GM21576 (cell line): ENCODE measurements around the gene MSANTD7.

Experiments used
- ATAC-seq: cut with Tn5 transposase; IDR thresholded peaks from one replicate; pipeline ENCODE4 v1.9.1; 2021; ENCODE audit warnings: mild to moderate bottlenecking, moderate library complexity; ENCODE audit not compliant: unreplicated experiment

The MSANTD7 gene

DNA sequence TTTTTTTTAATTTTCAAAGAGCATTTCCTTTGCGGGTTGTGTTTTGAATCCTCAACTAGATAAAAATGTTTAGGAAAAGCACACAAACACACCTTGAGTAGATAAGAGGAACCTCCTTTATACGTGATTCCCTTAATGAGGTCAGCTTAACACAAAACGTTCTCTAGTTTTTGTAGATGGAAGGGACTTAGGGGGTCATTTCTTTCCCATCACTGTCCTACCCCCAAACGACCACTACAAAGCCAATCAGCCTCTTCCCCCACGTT lies 41.8 kb downstream of the MSANTD7 start:
- ATAC-seq: no peak

DNA sequence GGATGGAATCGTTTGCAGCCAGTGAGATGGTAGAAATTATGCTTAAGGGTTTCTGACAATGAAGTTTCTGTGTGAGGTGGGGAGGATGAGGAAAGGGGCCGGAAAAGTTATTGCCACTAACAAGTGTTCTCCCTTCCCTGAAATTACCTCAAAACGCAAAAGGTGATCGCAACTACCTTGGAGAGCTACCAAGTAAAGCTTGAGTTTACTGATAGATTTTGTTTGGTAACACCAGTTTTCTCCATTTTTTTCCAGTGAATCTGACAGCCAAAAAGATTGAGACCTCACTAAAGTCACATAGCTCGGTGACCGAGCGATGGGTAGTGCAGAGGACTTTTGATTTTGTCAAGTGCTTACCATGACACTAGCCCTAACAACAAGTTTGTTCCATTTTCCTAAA lies 42.1 kb downstream of the MSANTD7 start:
- ATAC-seq: no peak

DNA sequence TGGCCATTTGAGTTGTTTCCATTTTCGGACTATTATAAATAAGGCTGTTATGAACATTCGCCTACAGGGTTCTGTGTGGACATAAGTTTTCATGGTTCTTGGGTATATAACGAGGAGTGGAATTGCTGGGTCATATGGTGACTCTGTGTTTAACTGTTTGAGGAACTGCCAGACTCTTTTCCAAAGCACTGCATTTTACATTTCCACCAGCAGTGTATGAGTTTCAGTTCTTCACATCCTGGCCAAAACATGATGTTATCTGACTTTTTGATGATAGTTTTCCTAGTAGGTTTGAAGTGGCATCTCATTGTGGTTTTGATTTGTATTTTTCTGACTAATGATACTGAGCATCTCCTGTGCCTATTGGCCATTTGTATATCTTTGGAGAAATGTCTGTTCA lies 46.0 kb downstream of the MSANTD7 start:
- no peak for ATAC-seq
